Adrenal gland (tissue), 12 donors: ENCODE measurements around the gene SNAP23. TPM values are rescaled to one million over a fixed set of nuclear protein-coding genes. Genes with fewer than 3 reads are reported as not detected.
A peak's percentile ranks its signal among the peaks of the same experiment; 100 is the strongest.

ENCODE experiments used
- DNase-seq, 7 donors: peaks; one replicate each; pipeline ENCODE4 v3.0.0-alpha.2; 2019 to 2020
- H3K27ac ChIP-seq, 5 donors: fragments of 200-600 bp; sonication (generic) in 4 of 5; 1 replicate in 3 of 5; 2 replicates in 2 of 5; pipeline versions ENCODE4 v1.5.1 to v1.8.0; 2016 to 2020; ENCODE audit warnings: mild to moderate bottlenecking in 1 of 5
- H3K27me3 ChIP-seq: fragments of 200-600 bp; 2 replicates; pipeline ENCODE4 v1.8.0; 2021
- H3K36me3 ChIP-seq, 2 donors: fragments of 200-600 bp; replicated peaks in 1 of 2; 1 replicate in 1 of 2; 2 replicates in 1 of 2; pipeline versions ENCODE4 v1.5.1 to v1.8.0; 2018 to 2022
- H3K4me1 ChIP-seq, 2 donors: fragments of 200-600 bp; replicated peaks in 1 of 2; 1 replicate in 1 of 2; 2 replicates in 1 of 2; pipeline versions ENCODE4 v1.5.1 to v1.8.0; 2018 to 2021
- H3K4me3 ChIP-seq, 4 donors: fragments of 200-600 bp; sonication (generic) in 3 of 4; one replicate each; pipeline ENCODE4 v1.5.1; 2016 to 2018
- H3K9me3 ChIP-seq, 3 donors: fragments of 200-600 bp; sonication (generic) in 1 of 3; replicated peaks in 1 of 3; 1 replicate in 2 of 3; 2 replicates in 1 of 3; pipeline versions ENCODE4 v1.5.1 to v1.8.0; 2016 to 2021
- POLR2A ChIP-seq, 2 donors: fragments of 450-650 bp; IDR thresholded peaks; one replicate each; pipeline ENCODE4 v1.6.1; 2017; ENCODE audit warnings: antibody characterized with exemption in 2 of 2, mild to moderate bottlenecking in 2 of 2, moderate library complexity in 1 of 2
- WGBS, 4 donors: extraction: QIAGEN DNeasy Blood & Tissue Kit in 2 of 4; methylation state at CpG; one replicate each; pipeline versions ENCODE4 v1.1.5 to v1.1.7; 2013 to 2017; 5-methylcytosine and 5-hydroxymethylcytosine counted together
- intact Hi-C, 2 donors: fragments of 100-400 bp; cut with DNase I; formaldehyde crosslinking; loops; one replicate each; pipeline versions ENCODE4 v1.14.1 to v1.15.0; 2022 to 2023
- polyA plus RNA-seq, 3 donors: library from polyadenylated mRNA; stranded (reverse); fragments of 200-250 nt in 2 of 3; fragments of 350-450 nt in 1 of 3; fragmentation: Illumina TruSeq in 1 of 3; extraction: RNeasy Lipid Tissue Mini Kit (QIAGEN cat#74804) in 1 of 3; gene quantifications; one replicate each; pipeline ENCODE4 v1.2.3, GENCODE V29; 2013 to 2014
- total RNA-seq, 9 donors: library from RNA; depleted of rRNA in 4 of 9; stranded (reverse); fragments of >200 nt in 4 of 9; fragments of 120-200 nt in 1 of 9; fragmentation: NEBNext Ultra II Directional in 1 of 9; extraction: Animal tissue kit (Norgen Biotek cat#: 25700) in 1 of 9; gene quantifications; one replicate each; pipeline versions ENCODE4 v1.1.0 to v1.2.4, GENCODE V29; 2013 to 2023
- TF ChIP-seq, protein P1 (sequence below), 6 experiments: fragments of 450-650 bp in 4 of 6; fragments of 200-600 bp in 2 of 6; sonication (generic) in 1 of 6; IDR thresholded peaks; 1 replicate in 5 of 6; 2 replicates in 1 of 6; pipeline versions ENCODE4 v1.5.1 to v1.8.0; 2016 to 2021; ENCODE audit warnings: antibody characterized with exemption in 6 of 6, mild to moderate bottlenecking in 2 of 6, moderate library complexity in 1 of 6
- donor health status: healthy with polysubstance abuse.
- donor health status: Bipolar disorder and iron deficiency.
- donor health status: DM: yes; HTN: yes; CAD: no.
- donor health status: DM: no; HTN: no; CAD: no.
- donor health status: DM: no; HTN: no; CAD: no.
- donor health status: DM: yes; HTN: yes; CAD: no.

SNAP23 gene
- total and polyA plus RNA-seq, 12 donors: 44.7 to 88.2 (median 60.1) TPM

DNA sequence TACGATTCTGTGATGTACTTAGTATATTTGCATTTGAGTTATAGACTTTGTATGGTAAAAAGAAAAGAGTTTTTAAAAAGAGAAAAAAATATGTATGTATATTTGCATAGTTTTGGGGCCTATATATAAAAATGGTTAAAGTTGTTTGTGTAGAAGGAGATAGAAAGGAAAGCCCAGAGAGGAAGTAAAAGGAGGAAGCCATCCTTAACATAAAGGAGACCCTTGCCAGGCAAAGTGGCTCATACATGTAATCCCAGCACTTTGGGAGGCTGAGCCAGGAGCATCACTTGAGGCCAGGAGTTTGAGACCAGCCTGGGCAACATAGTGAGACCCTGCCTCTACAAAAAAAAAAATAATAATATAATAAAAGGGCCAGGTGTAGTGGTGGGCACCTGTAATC is 8.4 kb downstream of the SNAP23 start:
- intact Hi-C loops: no loop called here
- peaks cover 33 to 45% of the 10 kb centered on the region in 2 donors for H3K4me1 ChIP-seq
- no peaks in the 10 kb centered on the region for H3K36me3 ChIP-seq
- WGBS, 4 donors: 73 to 86% (median 78%) methylated on average over 1 of the region's 1 CpG
- H3K27me3 ChIP-seq: no peaks in the 10 kb centered on the region
- H3K27ac ChIP-seq: no peak overlapping the region
- no peak for TF ChIP-seq POLR2A (IDR thresholded peaks at IDR 0.05)
- TF ChIP-seq, protein P1, sequence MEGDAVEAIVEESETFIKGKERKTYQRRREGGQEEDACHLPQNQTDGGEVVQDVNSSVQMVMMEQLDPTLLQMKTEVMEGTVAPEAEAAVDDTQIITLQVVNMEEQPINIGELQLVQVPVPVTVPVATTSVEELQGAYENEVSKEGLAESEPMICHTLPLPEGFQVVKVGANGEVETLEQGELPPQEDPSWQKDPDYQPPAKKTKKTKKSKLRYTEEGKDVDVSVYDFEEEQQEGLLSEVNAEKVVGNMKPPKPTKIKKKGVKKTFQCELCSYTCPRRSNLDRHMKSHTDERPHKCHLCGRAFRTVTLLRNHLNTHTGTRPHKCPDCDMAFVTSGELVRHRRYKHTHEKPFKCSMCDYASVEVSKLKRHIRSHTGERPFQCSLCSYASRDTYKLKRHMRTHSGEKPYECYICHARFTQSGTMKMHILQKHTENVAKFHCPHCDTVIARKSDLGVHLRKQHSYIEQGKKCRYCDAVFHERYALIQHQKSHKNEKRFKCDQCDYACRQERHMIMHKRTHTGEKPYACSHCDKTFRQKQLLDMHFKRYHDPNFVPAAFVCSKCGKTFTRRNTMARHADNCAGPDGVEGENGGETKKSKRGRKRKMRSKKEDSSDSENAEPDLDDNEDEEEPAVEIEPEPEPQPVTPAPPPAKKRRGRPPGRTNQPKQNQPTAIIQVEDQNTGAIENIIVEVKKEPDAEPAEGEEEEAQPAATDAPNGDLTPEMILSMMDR (IDR thresholded peaks at IDR 0.05): no peak
- no peak overlapping the region for H3K4me3 ChIP-seq
- DNase-seq: no peak
- no peaks in the 10 kb centered on the region for H3K9me3 ChIP-seq

- H3K27ac ChIP-seq: no peak overlapping the region
- no peak for DNase-seq
- no peak overlapping the region for H3K4me3 ChIP-seq
- H3K4me1 ChIP-seq: peaks cover 28 to 40% of the 10 kb centered on the region in 2 donors
- intact Hi-C loops: no loop called here
- no peak for TF ChIP-seq POLR2A (IDR thresholded peaks at IDR 0.05)
- TF ChIP-seq, protein P1 (IDR thresholded peaks at IDR 0.05): no peak
- no peaks in the 10 kb centered on the region for H3K9me3 ChIP-seq
- no peaks in the 10 kb centered on the region for H3K27me3 ChIP-seq
- 80 to 85% (median 82%) methylated on average over 3 of the region's 3 CpGs for WGBS, 4 donors
- no peaks in the 10 kb centered on the region for H3K36me3 ChIP-seq
Observed at GRCh38 chr15:42504631-42505030, 9.2 kb downstream of the SNAP23 start.

GRCh38 chr15:42507514-42507913 is 12.1 kb downstream of the SNAP23 start:
- no peak for TF ChIP-seq POLR2A (IDR thresholded peaks at IDR 0.05)
- TF ChIP-seq, protein P1 (IDR thresholded peaks at IDR 0.05): no peak
- Histone ChIP-seq H3K4me3 (no peak overlapping the region), H3K9me3 (no peaks in the 10 kb centered on the region), H3K27me3 (no peaks in the 10 kb centered on the region), H3K27ac (peak overlapping the region in 3 of 5 donors; percentile 32 to 58 (median 58)), H3K4me1 (peaks cover 30 to 43% of the 10 kb centered on the region in 2 donors), H3K36me3 (no peaks in the 10 kb centered on the region)
- DNase-seq: no peak
- intact Hi-C loops: no loop called here
- 65 to 70% (median 67%) methylated on average over 4 of the region's 4 CpGs for WGBS, 4 donors

- H3K36me3 ChIP-seq: no peaks in the 10 kb centered on the region
- DNase-seq: peak in 6 of 7 donors; percentile 40 to 76 (median 54)
- no peaks in the 10 kb centered on the region for H3K27me3 ChIP-seq
- peaks cover 30 to 37% of the 10 kb centered on the region in 2 donors for H3K4me1 ChIP-seq
- intact Hi-C loops: no loop called here
- no peaks in the 10 kb centered on the region for H3K9me3 ChIP-seq
- TF ChIP-seq POLR2A (IDR thresholded peaks at IDR 0.05): peak in 1 of 2 donors; percentile 58
- TF ChIP-seq, protein P1 (IDR thresholded peaks at IDR 0.05): peak in 3 of 6 experiments; percentile 8 to 20 (median 12)
- no peak overlapping the region for H3K4me3 ChIP-seq
- WGBS, 4 donors: 19 to 27% (median 22%) methylated on average over 9 of the region's 9 CpGs
- H3K27ac ChIP-seq: peak overlapping the region; percentile 32 to 69 (median 58)
Observed at GRCh38 chr15:42508263-42508690, 12.8 kb downstream of the SNAP23 start.
